ENCODE measurements around the gene MPDZ. TPM values are rescaled to one million over a fixed set of nuclear protein-coding genes. Genes with fewer than 3 reads are reported as not detected.

MPDZ gene
- total and polyA plus RNA-seq, 9 donors: 24.6 to 69.2 (median 45.9) TPM

GRCh38 chr9:13318027-13318426 is 38.5 kb upstream of the MPDZ start:
- no peaks in the 10 kb centered on the region for H3K9me3 ChIP-seq
- 92 to 95% (median 93%) methylated on average over 4 of the region's 4 CpGs for WGBS, 3 donors
- TF ChIP-seq EP300 (IDR thresholded peaks at IDR 0.05) (no peak), CTCF (IDR thresholded peaks at IDR 0.05) (no peak), POLR2A (IDR thresholded peaks at IDR 0.05) (no peak)
- no peaks in the 10 kb centered on the region for H3K36me3 ChIP-seq
- no peaks in the 10 kb centered on the region for H3K27me3 ChIP-seq
- H3K27ac ChIP-seq: no peak overlapping the region
- DNase-seq: no peak
- intact Hi-C loops (cut with DNase I): no loop called here
- no peak overlapping the region for H3K4me3 ChIP-seq
- H3K4me1 ChIP-seq (ENCODE audit: insufficient read depth): no peaks in the 10 kb centered on the region

GRCh38 chr9:13296972-13297371 is 17.5 kb upstream of the MPDZ start:
- DNase-seq: no peak
- no peaks in the 10 kb centered on the region for H3K4me1 ChIP-seq (ENCODE audit: insufficient read depth)
- no peak overlapping the region for H3K27ac ChIP-seq
- H3K9me3 ChIP-seq: no peaks in the 10 kb centered on the region
- H3K4me3 ChIP-seq: no peak overlapping the region
- H3K27me3 ChIP-seq: no peaks in the 10 kb centered on the region
- WGBS, 3 donors: 79 to 90% (median 89%) methylated on average over 1 of the region's 1 CpG
- intact Hi-C loops (cut with DNase I): no loop called here
- H3K36me3 ChIP-seq: no peaks in the 10 kb centered on the region
- no peak for TF ChIP-seq EP300 (IDR thresholded peaks at IDR 0.05)
- TF ChIP-seq CTCF (IDR thresholded peaks at IDR 0.05): no peak
- TF ChIP-seq POLR2A (IDR thresholded peaks at IDR 0.05): no peak

GRCh38 chr9:13295556-13295955 is 16.1 kb upstream of the MPDZ start:
- no peak overlapping the region for H3K4me3 ChIP-seq
- WGBS, 3 donors: 85 to 91% (median 89%) methylated on average over 1 of the region's 1 CpG
- H3K9me3 ChIP-seq: no peaks in the 10 kb centered on the region
- DNase-seq: no peak
- no peaks in the 10 kb centered on the region for H3K27me3 ChIP-seq
- H3K36me3 ChIP-seq: no peaks in the 10 kb centered on the region
- TF ChIP-seq CTCF (IDR thresholded peaks at IDR 0.05): no peak
- TF ChIP-seq POLR2A (IDR thresholded peaks at IDR 0.05): no peak
- no peak for TF ChIP-seq EP300 (IDR thresholded peaks at IDR 0.05)
- no peaks in the 10 kb centered on the region for H3K4me1 ChIP-seq (ENCODE audit: insufficient read depth)
- no peak overlapping the region for H3K27ac ChIP-seq
- intact Hi-C loops (cut with DNase I): no loop called here

- Histone ChIP-seq H3K36me3 (no peaks in the 10 kb centered on the region), H3K4me1 (ENCODE audit: insufficient read depth) (no peaks in the 10 kb centered on the region), H3K4me3 (no peak overlapping the region), H3K9me3 (no peaks in the 10 kb centered on the region), H3K27ac (no peak overlapping the region), H3K27me3 (no peaks in the 10 kb centered on the region)
- DNase-seq: no peak
- TF ChIP-seq CTCF (IDR thresholded peaks at IDR 0.05) (no peak), POLR2A (IDR thresholded peaks at IDR 0.05) (no peak), EP300 (IDR thresholded peaks at IDR 0.05) (no peak)
- 57 to 68% (median 65%) methylated on average over 2 of the region's 2 CpGs for whole genome bisulfite sequencing, 3 donors
- intact Hi-C loops (cut with DNase I): loop anchor here in 1 of 4 donors (5.0 kb wide), 1 partner anchor 40 kb away; no protein-coding TSS in a partner anchor
Measured at GRCh38 chr9:13292782-13293181, 13.3 kb upstream of the MPDZ start.
